ENCODE results near the gene TNFRSF12A. TPM values are rescaled to one million over a fixed set of nuclear protein-coding genes. Genes with fewer than 3 reads are reported as not detected.

TNFRSF12A gene
- total and polyA plus RNA-seq, 9 of the 15 experiments (the other 6 are each of a cell fraction or from before 2014, with no cell fraction given): 0.41 to 61.8 (median 26.5) TPM

DNA sequence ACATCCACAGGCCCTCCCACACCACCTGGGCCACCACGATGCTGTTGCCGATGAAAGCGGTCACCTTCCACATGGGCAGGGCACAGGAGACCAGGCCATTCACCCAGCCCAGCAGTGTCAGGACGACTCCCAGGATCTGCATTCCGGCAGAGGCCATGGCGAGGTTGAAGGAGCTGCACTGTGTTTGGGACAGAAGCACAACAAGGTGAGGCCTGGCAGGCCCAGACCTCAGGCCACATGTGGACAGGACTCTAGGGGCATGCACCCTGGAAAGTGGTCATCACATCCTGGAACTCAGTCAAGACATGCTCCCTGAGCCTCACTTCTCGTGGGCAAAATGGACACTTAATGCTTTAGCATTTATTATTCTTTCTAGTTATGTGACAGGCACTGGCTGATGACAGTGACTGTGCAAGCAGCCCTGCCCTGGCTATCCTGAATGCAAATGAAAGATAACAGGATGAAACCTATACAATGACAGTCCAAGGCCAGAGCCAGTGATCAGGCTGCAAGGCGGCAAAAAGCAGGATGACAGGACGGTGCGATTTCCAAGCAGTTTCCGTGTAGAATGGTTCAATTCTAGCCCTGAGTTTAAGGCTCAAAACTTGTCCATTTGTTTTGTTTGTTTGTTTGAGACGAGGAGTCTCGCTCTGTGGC lies 4.2 kb upstream of the TNFRSF12A start (continued):
- TF ChIP-seq E2F4 (CRISPR knock-in tag; IDR thresholded peaks at IDR 0.05; ENCODE audit: low read depth) (no peak), SP1 (CRISPR knock-in tag; IDR thresholded peaks at IDR 0.05) (no peak), DPF2 (IDR thresholded peaks at IDR 0.05) (peak; percentile 62), HDAC6 (IDR thresholded peaks at IDR 0.05; ENCODE audit: low read depth, low read length) (no peak), NFXL1 (CRISPR knock-in tag; IDR thresholded peaks at IDR 0.05) (no peak), ZNF449 (CRISPR knock-in tag; IDR thresholded peaks at IDR 0.05) (no peak), FOXK2 (conservative IDR thresholded peaks at IDR 0.05 in 1 of 2, IDR thresholded peaks at IDR 0.05 in 1 of 2; ENCODE audit: low read depth in 2 of 2) (0 out of 4 replicates have a peak, but pooled peaks of 1 of the 2 experiments have one; percentile 20), CEBPB (tag; IDR thresholded peaks at IDR 0.05) (no peak), THRA (IDR thresholded peaks at IDR 0.05) (no peak), PATZ1 (CRISPR knock-in tag; IDR thresholded peaks at IDR 0.05; ENCODE audit: borderline replicate concordance) (no peak), KLF16 (IDR thresholded peaks at IDR 0.05) (no peak), HNRNPH1 (optimal IDR thresholded peaks at IDR 0.05; ENCODE audit: low read depth, low read length) (no peak), ZNF445 (CRISPR knock-in tag; IDR thresholded peaks at IDR 0.05; ENCODE audit: low read depth) (no peak), ZFP1 (CRISPR knock-in tag; IDR thresholded peaks at IDR 0.05) (no peak), NFRKB (IDR thresholded peaks at IDR 0.05; ENCODE audit: low read depth) (no peak), ZNF740 (CRISPR knock-in tag; IDR thresholded peaks at IDR 0.05) (no peak), ZNF740 (tag; IDR thresholded peaks at IDR 0.05) (no peak), RNF2 (IDR thresholded peaks at IDR 0.05) (no peak), NRF1 (conservative IDR thresholded peaks at IDR 0.05 in 1 of 2, IDR thresholded peaks at IDR 0.05 in 1 of 2) (peak in 1 of 2 experiments; percentile 22; a peak in 1 of 4 replicates), ARHGAP35 (IDR thresholded peaks at IDR 0.05; ENCODE audit: partially characterized antibody) (no peak), MLX (CRISPR knock-in tag; conservative IDR thresholded peaks at IDR 0.05) (no peak), ZNF133 (CRISPR knock-in tag; IDR thresholded peaks at IDR 0.05) (no peak)

Measured in K562 (cell line).